GM18508 (cell line): Measurements from ENCODE around the gene SLC25A31.

Source experiments
- ATAC-seq: cut with Tn5 transposase; IDR thresholded peaks from one replicate; pipeline ENCODE4 v1.9.1; 2021; ENCODE audit warnings: moderate number of reproducible peaks; ENCODE audit not compliant: insufficient read depth, unreplicated experiment

Gene SLC25A31

DNA sequence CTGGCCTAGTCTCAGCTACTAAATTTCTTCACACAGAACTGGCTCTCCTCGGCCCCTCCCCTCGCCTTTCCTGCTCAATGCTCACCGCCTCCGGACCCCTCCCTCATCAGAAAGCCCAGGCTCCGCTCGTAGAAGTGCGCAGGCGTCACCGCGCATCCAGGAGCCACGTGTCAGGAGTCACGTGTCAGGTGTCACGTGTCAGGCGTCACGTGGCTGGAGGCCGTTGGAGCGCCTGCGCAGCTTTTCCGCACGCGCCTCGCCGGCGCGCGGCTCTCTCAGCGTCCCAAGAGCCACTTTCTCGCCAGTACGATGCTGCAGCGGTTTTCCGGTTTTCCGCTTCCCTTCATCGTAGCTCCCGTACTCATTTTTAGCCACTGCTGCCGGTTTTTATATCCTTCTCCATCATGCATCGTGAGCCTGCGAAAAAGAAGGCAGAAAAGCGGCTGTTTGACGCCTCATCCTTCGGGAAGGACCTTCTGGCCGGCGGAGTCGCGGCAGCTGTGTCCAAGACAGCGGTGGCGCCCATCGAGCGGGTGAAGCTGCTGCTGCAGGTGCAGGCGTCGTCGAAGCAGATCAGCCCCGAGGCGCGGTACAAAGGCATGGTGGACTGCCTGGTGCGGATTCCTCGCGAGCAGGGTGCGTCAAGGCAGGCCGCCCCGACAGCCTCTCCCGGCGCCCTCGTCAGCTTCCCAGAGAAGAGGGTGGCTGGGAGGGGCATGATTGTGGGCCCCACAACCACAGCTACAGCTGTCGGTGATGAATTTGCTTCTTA lies at the start of gene SLC25A31:
TSS of gene SLC25A31 (plus strand) at position 259 of the 772 bp plus-strand sequence. CDS start at position 405, 146 bp downstream.
- no peak for ATAC-seq

DNA sequence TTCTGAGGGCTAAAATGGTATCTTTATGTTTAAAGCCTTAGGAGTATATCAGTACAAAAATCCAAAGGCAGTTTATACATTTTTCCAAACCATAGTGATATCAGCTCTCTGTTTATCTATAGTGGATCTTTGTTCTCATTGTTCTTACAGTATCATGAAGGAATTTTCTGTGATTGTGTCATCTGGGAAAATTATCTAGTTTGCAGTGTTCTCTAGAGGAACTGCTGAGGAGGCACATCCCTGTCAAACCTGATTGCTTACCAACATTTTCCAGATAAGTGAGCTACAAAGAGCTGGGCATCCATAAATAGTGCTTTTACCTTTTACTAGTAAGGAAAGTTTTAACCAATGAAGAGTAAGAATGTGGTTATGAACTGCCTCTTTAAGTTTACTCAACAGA lies 44.9 kb upstream of the SLC25A31 start:
- ATAC-seq = no peak

DNA sequence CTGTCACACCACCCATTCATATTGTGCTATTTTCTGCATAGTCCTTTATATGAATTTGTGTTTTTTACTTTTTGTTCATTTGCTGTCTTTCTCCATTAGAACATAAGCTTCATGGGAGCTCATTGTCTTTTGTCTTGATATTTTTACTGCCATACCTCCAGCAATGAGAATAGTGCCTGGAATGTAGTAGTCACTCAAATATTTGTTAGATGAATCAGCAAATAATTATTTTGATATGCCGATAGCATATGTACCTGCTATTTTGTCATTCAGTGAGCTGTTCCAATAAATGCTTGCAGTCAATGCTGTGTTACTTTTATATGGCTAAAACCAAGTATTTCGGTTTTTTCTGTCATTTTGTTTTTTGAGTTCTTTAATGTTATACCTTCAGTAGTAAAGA lies 43.5 kb upstream of the SLC25A31 start:
- ATAC-seq = no peak

DNA sequence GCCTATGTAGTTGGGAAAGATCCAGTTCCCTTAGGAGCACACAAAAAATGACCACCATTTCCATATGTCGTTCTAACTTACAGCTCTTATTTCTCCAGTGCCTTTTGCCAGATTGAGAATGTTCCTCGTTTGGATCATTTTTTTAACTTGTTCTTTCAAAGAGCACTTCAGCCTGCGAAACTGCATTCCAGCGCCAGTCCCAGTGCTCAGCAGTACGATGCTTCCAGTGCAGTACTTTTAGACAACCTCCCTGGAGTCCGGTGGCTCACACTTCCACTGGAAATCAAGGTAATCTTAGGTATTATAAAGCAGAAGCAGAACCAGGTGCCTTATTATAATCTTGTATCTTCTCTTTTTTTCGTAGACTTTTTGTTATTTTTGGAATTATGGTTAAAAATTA lies 42.6 kb upstream of the SLC25A31 start:
- ATAC-seq = no peak

DNA sequence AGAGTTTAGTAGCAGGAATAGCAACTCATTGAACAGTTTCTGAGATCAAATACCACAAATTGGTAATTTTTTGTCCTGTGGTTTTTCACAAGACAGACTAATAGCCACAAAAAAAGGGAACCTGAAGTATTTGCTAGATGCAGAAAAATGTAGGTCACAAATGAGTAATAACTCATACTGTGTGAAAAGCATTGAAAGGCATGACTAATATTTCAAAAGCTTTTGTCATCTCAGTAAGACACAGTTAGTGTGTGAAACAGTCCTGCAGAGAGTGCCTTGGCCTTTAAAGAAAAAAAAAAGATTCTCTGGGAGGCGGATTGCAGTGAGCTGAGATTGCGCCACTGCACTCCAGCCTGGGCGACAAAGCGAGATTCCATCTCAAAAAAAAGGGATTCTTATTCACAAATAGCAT lies 31.4 kb upstream of the SLC25A31 start:
- ATAC-seq = peak; percentile 100

DNA sequence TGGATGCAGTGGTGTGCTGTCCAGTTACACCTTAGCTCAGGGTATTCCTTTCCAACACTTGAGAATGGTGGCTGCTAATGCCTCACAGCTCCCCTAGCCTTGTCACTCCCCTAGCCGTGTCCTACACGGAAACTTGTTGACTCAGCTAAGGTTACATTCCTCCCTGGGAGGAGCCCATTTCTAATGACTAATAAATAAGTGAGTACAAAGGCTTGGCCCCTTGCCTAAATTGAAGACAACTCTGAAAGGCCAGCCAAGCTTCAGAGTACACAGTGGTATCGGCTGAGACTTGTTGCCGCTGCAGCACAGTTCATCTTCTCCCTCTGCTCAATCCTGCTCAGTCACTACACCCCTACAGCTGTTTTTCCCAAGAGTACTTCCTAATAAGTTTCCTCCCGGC lies 21.2 kb upstream of the SLC25A31 start:
- ATAC-seq = no peak

DNA sequence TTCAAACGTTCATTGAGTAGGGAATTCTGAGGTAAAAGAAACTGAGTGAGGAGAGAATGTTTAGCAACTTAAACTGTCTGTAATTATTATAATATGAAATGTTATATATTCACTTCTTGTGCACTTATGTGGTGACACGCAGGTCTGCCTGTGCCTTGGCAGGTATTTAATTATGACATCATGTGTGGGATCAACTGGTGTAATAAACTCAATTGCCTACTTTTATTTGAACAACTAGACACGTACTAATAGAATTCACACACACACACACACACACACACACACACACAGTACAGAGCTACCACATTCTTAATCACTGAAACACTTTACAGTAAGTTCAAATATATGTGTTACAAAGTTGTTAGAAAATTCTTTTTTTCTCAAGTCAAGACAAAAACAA lies 20.7 kb upstream of the SLC25A31 start:
- no peak for ATAC-seq

DNA sequence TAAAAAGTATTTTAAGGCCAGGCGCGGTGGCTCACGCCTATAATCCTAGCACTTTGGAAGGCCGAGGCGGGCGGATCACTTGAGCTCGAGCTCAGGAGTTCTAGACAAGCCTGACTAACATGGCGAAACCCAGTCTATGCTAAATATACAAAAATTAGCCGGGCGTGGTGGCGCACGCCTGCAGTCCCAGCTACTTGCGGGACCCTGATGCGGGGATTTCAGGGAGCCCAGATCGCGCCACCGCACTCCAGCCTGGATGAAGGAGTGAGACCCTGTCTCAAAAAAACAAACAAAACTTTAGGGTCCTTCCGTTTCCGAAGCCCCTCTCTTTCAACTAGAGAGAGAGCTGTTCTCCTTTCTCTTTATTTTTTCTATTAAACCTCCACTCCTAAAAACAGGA lies 1.2 kb downstream of the SLC25A31 start:
- ATAC-seq = no peak

DNA sequence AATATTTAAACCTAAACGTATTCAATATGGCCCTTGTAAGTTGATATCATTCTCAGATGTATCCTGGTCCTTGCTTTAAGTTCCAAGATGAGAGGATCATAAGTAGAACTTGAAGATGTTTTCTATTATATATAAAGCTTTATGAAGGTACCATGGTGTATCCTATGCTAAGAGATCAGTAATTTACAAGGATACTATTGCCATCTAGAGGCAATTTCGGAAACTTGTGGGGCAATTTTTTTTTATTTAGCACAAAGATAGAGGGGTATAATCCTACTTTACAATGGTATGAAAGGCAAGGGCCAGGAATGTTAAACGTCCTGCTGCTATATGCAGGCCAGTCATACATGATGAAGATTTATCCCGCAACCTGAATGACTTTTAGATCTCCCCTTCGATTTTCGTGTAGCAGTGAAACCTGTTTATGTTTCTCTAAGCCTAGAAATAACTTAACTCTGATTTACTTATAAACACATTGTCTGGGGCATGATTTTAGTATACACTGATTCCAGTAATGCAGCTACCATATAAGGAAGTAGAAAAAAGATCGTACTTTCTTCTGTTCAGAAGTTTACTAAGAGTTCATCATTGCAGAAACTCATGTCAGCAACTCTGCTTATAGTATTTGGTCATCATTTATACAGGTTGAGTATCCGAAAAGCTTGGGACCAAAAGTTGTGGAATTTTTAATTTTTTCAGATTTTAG lies 2.6 kb downstream of the SLC25A31 start:
- ATAC-seq = peak; percentile 87

DNA sequence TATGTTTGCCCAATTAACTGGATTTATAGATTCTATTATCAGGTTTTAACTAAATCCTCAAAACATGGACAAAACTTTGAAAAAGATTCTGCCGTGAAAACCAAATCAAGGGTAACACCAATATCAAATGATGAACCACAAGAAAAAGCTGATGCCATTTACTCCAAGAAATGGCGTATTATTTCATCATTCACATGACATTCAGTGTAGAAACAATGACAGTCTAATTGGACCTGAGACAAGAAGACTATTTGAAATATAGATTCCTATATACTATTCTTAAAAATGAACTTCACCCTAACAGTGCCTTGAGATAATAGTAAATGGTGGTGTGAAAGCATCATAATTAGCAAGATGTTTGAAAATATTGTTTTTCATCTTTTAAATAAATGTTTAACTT lies 4.8 kb downstream of the SLC25A31 start:
- ATAC-seq = no peak

DNA sequence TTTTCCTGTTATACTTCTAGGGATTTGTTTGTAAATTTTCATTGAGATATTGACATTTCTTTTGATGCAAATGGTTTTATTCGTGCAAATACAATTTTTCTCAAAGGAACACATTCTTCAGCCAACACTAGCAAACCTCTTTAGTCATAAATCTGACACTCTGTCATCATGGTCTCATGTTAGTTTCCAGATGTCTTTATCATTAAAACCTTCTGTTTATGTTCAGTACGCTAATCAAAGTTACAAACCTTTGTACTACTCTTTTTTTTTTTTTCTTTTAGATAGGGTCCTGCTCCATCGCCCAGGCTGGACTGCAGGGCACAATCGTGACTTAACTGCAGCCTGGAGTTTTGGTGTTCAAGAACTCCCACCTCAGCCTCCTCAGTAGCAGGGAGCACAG lies 7.1 kb downstream of the SLC25A31 start:
- ATAC-seq = no peak

DNA sequence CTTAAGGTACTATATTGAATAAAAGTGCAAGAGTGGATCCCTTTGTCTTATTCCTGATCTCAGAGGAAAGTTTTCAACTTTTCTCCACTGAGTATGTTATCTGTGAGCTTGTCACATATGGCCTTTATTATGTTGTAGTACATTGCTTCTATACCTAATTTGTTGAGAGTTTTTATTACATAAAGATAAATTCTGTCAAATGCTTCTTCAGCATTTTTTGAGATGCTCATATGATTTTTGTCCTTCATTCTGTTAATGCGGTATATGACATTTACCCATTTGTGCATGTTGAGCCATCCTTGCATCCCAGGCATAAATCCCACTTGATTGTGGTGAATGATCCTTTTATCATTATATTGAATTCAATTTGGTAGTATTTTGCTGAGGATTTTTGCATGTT lies 11.0 kb downstream of the SLC25A31 start:
- ATAC-seq = no peak

DNA sequence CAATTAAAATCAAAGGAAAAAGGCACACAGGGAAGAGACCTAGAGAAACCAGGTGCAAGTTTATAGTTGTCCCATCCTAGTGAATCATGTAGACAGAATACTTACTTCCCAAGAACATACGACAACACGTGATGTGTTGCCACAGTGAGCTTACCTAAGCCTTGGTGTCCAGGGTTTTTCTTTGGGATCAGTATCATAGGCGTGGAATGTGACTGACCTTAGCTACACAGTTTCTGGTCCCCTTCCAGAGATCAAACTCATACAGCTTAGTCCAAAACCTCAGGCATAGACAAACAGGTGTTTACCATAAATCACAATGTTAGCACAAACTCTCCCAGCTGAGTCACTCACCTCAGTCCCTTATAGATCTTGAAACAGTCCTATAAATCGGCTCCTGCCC lies 17.7 kb downstream of the SLC25A31 start:
- ATAC-seq = no peak

DNA sequence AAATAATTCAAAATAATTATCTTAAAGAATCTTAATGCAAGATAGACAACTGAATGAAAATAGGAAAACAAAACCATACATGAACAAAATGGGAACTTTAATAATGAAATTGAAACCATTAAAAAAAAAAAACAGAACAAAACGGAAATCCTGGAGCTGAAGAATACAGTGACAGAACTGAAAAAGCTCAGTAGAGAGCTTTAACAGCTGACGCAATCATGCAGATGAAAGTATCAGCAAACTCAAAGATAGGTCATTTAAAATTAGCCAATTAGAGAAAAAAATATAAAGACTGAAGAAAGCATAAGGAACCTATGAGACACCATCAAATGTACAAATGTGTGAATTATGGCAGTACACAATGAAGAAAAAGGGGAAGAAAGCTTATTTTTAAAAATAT lies 18.8 kb downstream of the SLC25A31 start:
- no peak for ATAC-seq

DNA sequence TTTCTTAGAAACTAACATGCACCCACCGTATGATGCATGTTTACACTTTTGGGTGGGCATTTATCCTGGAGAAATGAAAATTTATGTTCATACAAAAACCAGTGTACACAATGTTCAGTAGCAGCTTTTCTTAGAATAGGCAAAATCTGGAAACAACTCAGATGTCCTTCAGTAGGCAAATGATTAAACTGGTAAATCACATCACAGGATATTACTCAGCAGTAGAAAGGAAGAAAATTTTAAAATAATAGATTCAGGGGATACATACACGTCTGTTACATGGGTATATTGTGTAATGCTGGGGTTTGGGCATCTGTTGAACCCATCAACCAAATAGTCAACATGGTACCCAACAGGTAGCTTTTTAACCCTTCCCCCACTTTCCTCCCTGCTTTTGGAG lies 26.7 kb downstream of the SLC25A31 start:
- ATAC-seq = no peak

DNA sequence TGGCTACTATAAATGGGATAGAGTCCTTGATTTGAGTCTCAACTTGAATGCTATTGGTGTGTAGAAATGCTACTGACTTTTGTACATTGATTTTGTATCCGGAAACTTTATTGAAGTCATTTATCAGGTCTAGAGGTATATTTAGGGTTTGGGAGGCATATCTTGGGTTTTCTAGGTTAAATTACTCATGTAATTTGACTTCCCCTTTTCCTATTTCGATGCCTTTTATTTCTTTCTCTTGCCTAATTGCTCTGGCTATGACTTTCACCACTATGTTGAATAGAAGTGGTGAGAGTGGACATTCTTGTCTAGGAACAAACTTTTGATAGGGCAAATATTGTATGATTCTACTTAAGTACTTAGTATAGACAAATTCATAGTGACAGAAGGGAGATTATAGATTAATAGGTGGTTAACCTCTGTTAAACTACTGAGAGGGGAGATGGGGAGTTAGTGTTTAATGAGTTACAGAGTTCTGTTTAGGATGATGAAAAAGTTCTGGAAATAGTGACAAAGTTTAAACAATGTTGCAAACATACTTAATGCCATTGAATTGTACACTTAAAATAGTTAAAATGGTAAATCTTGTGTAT lies 29.1 kb downstream of the SLC25A31 start:
- ATAC-seq = peak; percentile 90

DNA sequence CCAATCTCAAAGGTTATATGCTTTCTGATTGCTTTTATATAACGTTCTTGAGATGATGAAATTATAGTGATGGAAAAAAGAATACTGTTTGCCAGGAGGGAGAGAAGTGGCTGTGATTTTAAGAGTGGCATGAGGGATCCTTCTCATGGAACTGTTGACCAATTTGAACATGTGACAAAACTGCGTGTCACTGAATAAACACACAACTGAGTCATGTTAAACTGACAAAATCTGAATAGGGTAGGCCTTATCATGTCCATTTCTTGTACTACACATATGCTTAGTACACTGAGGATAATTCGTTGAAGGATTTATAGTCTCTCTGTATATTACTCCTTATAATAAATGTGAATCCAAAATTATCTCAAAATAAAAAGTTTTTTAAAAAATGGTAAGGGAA lies 29.7 kb downstream of the SLC25A31 start:
- no peak for ATAC-seq

DNA sequence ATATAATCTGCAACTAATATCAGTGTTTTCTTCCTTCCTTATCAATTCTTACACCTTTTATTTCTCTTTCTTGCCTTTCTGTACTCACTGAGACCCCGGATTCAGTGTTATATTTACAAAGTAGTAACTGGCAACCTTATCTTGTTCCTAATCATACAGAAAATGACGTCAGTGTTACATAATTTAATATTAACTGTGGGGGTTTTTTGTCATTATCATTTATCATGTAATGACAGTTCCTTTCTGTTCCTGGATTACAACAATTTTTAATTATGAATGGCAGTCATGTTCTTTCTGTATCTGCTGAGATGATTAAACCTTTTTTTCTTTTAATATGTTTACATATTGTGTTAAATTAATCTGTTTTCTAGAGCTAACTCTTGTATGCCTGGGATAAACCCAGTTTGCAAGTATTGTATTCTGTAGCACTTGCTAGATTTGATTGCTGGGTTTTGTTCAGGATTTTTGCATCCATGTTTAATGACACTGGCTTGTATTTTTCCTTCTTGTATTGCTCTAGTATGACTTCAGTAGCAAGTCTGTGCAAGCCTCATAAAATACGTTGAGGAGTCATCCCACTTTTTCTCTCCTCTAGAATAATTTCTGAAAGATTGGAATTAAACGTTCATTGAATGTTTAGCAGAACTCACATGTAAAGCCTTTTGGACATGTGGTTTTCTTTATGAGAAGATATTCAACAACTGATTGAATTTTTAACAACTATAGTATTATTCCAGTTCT lies 41.5 kb downstream of the SLC25A31 start:
- no peak for ATAC-seq

DNA sequence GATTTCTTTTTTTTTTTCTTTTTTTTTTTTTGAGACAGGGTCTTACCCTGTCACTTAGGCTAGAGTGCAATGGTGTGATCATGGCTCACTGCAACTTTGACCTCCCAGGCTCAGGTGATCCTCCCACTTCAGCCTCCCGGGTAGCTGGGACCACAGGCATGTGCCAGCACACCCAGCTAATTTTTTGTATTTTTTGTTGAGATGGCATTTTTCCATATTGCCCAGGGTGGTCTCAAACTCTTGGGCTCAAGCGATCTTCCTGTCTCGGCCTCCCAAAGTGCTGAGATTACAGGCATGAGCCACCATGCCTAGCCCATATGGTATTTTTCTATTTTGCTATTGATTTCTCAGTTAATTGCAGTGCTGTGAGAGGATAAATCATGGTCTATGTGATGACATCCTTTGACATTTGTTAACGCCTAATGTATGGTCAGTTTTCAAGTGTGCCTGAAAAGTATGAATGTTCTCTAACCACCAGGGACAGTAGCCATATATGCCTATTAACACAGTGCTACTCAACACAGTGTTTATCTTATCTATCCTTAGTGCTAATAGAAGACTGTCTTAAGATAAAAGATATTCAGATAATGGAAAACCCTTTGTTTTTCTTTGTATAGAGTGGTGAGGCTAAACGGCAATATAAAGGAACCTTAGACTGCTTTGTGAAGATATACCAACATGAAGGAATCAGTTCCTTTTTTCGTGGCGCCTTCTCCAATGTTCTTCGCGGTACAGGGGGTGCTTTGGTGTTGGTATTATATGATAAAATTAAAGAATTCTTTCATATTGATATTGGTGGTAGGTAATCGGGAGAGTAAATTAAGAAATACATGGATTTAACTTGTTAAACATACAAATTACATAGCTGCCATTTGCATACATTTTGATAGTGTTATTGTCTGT lies 42.8 kb downstream of the SLC25A31 start:
- ATAC-seq = no peak

DNA sequence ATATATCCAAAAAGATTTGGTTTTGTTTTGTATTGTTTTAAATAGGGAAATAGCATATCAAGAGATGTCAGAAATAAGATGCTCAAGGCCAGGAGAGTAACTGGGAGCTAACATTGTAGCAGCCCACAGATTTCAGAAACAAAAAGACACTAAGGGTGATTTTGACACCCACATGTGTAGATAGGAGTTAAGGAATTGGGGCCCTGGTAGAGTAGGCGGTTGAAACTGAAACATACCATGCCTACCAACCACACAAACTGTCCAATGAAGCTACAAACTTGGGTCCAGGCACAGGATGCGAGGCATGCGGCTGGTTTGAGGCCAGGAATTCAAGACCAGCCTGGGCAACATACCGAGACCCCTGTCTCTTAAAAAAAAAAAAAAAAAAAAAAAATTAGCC lies 45.6 kb downstream of the SLC25A31 start:
- ATAC-seq = no peak
